Measurements from ENCODE around the gene SUN1.

SUN1 gene

DNA sequence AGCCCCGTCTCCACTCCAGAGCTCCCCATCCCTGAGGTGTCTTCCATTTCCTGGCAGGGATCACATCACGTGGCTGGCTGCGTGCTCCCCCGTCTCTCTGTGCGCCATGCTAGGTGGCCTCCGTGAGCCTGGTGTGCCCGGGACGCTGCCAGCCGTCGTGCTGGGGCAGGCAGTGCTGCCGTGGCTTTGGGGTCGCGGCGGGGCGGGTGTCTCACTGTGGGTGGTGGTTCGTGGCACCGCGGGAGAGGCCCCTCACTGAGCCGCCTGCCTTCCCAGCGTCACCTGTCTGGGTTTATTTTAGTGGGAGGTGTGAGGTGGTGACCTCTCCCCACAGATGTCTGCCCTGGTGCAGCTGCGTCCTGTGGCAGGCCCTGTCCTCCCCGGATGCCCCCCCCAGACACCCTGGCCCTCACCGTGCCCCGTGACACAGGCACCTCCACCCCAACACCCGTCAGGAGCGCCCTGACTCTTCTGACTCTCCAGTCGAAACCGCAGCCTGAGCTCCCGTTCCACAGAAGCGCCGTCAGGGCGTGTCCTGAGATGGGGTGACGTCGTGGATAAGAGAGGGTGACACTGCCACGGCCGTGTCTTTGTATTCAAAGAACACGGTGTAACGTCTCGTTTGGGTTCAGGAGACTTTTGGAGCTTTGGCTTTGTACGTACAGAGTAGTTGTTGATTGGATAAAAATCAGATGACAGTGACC lies 62.0 kb downstream of the SUN1 start:
- DNase-seq: no peak

DNA sequence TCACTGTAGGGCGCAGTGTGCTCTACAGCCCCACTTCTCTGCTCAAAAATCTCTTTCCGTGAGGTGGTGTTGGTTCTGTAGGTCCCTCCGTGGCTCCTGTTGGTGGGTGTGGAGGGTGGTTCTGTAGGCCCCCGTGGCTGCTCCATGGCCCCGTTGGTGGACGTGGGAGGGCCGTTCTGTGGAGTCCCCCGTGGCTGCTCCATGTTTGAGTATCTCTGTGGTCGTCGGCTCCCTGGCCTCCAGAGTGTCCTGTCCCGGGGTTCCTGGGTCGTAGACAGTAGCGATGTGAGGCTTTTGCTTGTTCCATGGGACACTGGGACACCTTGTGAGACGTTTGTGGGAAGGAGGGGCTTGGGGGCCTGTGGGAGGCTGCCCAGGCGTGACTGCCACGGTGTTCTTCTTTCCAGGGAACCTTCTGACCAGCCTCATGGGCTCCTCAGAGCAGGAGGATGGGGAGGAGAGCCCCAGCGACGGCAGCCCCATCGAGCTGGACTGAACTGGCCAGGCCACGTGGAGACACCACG lies 62.7 kb downstream of the SUN1 start:
- no peak for DNase-seq

DNA sequence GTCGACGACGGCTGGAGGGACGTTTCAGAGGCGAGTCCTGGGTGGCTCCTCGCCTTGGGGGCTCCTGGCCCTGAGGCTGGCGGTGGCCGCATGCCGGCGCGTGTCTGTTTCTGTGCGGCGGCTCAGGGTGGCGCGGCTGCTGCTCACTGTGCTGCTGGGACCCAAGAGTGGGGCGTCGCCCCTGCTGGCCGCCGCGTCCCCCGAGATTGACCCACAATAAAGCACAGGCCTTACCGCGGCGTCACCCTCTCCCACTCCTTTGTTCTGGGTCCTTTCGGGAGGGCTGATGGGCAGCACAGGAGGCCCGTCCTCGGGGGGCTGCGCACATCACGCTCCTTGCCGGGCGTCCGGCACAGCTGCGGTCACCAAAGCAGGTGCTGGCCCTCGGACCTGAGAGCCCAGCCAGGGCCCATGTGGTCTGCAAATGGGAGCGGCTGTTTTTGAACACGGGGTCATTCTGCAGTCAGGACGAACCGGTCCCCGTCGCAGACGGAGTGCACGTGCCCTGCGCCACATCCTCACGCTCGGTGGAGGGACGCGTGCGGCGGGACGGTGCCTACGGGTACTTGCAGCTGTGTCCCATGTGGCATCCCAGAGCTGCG lies 63.3 kb downstream of the SUN1 start:
- no peak for DNase-seq

DNA sequence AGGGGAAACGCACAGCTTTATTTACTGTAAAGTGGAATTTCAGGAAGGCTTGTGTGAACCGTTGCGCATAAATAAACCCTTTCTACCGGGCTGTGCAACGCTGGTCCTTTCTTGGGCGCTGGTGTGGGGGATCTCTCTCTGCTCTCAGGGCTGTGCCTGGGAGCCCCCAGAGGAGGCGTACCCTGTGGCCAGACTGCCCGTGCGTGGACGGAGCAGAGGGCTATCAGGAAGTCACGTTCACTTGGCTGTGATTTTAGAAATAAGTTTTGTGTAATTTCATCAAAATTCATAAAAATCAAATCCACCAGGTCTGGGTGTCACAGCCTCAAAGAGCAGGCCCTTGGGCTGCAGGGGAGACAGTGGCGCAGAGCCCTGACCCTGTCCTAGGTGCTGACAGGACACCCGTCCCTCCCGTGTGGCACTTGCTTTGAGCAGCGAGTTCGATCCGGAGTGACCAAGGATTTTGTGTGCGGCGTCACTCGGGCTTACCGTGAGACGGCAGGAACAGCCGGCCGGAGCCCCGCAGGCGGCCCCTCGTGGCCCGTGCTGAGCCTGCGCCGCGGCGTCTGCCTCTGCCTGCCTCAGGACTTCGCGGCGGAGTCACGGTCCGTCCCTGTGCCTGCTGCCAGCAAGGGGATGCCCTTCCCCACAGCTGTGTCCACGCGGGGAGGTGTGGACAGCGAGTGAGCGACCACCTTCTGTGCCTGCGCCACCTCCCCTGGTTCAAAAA lies 64.2 kb downstream of the SUN1 start:
- no peak for DNase-seq

DNA sequence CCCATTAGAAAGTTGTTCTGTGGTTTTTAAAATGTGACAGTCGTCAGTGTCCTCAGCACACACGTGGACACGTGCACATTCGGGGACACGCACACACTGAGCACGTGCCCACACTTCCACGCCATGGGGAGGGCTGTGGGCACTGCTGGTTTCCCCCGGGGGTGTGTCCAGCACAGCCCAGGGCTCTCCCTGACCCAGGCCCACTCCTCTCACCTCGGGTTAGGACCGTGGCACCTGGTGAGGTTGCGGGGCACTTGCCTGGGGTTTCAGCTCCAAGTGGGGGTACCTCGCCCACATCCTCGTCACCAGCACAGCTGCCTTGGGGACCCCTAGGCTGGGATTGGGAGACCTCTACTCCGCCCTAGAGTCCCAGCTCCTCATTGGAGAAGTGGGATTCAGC lies 64.8 kb downstream of the SUN1 start:
- no peak for DNase-seq

DNA sequence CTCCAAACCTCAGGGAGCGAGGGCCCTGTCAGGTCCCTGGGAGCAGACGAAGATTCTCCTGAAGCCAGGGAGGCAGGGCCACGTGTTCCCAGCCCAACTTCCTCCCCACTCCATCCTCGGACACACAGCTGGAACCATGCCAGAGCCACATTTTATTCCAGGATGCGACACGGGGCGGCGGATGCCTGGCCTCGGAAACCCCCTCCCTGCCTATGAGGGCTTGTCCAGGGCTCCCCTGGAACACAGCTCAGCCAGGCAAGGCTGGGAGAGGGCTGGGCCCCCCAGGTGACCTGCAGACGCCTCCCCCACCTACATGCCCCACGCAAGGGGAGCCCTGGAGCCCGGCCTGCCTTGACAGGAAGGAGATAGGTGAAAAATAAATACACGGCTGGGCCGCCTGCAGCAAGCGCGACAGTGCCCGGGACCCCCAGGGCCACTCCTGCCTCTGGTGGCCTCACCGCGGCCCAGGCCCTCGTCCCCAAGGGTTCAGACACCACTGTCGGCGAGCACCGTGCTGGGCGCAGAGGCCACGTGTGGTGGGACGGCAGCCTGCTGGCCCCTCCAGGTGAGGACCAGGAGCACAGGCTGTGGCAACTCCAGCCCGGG lies 65.6 kb downstream of the SUN1 start:
- DNase-seq: no peak

DNA sequence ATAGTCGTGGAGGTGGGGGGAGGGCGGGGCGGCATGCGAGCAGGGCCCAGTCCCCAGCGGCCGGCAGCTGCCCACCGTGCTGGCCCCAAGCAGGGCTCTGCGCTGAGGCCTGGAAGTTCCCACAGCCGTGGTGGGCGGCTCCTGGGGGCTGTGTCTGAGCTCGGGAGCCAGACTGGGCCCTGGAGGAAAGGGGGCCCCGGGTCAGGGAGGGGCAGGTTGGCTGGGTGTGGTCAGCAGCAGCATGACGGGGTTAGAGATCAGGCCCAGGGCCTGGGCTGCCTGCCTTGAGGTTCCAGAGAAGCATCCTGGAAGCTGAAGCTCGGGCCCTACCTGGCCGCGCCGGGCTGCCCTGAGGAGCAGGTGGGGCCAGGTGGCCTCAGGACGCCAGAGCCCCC lies 66.2 kb downstream of the SUN1 start:
- DNase-seq: no peak

DNA sequence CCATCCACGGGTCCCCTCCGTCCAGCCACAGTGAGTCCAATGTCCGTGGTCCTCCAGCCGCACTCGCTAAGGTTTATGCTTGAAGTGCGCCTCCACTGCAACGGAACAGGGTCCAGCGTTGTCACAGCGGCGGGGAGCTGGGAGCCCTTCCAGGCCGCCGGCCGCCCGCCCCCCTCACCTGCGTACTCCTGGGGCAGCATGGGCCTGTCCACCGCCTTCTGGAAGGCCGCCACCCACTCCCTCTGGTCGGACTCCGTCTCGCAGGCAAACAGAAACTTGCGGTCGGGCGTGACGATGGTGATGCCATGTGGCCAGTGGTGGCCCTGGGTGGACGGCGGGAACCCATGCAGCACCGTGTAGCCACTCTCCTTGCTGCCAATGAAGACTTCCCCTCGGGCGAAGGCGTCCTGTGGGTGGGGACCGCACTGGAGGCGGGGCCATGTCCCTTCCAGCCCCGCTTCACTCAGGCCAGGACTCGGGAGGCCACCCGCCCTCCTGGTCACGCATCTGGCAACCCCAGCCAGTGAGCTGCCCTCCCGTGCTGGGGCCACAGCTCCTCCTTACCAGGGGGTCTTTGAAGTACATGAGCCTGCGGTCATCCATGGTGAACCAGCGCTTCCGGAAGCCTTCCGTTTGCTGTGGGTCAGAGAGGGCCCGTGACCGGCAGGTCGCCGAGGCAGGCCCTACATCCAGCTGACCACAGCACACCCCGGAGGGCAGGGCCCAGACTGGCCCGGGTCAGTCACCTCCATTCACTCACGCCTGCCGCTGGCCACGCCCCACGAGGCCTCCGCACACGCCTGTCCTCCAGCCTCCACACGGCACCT lies 66.8 kb downstream of the SUN1 start:
- no peak for DNase-seq

DNA sequence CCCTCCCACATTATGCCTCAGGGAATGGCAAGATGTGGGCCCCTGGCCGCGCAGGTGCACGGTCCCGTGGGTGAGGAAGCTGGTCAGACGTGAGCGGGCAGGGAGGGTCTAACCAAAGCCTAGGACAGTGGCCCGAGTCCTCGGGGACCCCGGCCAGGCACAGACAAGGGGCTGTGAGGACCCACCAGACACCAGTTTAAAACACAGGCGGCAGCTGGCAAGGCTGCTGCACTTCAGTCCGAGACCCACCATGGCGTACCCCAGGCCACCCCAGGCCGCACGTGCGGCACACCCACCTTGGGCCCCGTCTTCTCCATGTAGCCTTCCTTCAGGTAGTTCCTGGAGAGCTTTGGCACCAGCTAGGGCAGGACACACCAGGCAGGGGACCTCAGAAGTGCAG lies 67.5 kb downstream of the SUN1 start:
- no peak for DNase-seq

DNA sequence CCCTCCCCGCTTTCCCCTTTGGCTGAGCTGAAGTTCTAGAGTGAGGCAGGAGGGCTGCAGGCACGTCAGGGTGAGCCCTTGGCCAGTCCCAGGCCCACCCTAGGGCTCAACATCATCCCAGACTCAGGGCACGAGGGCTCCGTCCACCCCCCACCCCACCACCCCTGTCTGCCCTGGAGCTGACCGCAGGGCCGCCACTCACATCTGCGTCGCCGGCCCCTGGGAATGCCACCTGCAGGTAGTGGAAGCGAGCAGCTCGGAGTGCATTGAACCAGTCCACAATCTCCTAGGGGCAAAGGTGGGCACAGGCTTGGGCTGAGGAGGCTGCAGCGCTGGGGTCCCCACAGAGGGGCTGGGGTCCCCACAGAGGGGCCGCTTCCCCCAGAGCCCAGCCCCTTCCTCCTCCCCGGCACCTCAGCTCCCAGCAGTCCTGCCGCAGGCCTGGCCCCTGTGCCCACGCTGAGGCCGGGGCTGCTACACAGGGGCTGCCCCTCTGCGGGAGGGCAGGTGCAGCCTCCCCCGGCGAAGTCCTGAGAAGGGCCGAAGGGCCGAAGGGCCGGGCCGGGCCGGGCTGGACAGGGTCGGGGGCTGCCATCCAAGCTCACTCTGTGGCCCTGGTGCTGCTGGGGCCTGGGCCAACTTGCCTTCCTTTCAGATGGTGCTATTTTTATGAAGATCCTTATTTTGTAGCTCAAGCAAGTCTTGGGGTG lies 68.2 kb downstream of the SUN1 start:
- DNase-seq: no peak

DNA sequence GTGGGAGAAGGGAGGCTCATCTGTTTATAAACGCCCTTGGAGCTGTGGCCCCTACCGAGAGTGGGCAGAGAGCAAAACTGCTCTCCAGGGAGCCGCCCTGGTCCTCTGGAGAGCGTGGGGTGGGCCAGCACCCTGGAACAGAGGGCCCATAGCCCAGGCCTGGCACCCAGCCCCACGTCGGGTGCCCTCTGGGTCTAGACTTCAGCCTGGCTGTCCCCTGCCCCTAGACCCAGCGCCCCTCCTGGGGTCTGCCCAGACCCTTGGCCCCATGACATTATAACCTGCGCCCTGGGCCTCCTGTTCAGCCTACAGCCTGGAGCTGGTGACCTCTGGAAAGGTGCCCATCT lies 68.7 kb downstream of the SUN1 start:
- no peak for DNase-seq

DNA sequence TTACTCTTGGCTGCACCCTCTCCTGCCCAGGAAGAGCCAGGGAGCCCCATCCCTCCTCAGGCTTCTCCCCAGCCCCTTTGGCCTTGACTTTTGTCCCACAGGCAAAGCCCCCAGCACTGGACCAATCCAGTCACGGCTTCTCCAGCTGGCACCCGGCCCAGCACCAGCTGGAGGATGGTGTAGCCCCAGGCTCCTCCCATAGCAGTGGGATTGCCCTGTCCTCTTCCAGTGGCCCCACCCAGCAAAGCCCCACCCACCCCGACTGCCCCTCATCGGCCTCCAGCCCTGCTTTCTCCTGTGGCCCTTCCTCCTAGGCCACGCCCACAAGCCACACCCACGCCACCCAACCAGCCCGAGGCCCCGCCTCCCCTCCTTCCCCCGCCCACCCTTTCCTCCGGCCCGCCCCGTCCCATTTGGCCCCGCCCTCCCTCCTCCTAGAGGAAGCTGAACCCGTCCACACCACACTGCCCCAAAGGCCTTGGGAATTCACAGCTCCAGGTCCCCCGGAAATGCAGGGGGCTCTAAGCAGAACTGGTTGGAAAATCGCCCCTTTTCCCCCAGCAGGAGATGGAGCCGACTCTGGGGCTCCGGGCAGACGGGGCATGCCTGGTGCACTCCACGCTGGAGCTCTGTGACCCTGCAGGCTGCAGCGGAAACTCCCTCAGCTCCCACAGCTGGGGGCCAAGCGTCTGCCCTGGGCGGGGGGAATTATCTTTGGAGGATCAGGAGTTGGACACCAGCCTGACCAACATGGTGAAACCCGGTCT lies 69.3 kb downstream of the SUN1 start:
- DNase-seq: no peak

DNA sequence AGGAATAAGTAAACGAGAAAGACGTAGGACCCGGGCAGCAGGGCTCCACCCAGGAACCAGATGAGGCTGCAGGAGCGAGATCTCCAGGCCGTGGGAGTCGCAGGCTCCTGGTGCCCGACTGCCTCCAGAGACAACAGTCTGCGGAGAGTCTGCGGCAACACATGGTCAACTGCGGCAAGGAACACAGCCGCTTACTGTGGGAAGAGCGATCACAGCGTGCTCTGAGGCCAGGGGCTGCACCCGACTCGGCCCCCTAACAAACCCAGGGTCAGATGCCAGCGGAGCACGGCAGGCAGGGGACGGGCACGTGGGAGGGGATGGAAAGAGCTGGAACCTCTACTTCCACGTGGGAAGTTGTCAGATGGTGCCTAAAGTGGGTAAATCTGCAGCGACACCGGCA lies 70.7 kb downstream of the SUN1 start:
- no peak for DNase-seq

DNA sequence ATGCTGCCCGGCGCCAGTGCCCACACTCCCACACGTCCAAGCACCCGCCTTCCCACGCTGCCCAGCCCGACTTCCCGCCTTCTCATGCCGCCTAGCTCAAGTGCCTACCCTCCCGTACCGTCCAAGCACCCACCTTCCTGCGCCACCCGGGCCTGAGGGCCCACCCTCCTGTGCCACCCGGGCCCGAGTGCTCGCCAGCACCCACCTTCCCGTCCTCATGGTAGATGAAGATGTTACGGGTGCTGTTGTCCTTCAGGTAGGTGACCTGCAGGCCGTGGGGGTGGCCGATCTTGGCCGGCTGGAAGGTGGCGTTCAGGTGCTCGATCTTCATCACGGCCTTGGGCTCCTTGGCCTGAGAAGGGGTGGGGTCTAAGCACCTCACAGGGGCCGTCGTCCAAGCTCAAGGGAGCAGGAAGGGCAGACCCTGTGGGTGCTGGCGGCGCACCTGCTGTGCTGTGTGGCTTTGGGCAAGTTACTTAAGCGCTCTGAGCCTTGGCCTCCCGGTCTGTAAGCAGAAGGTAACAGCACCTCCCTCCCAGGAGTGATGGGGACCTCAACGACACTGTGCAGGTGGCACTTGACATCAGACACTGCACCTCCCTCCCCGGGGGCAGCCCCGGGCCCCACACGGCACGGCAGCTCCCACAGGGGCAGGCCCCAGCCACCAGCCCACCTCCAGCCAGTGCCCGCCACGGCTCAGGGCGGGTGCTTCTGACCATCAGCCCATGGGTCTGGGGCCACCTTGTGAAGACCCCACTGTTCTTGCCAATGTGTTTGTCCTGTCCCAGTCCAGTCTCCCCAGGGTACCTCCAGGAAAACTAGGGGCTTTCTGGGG lies 71.9 kb downstream of the SUN1 start:
- no peak for DNase-seq

DNA sequence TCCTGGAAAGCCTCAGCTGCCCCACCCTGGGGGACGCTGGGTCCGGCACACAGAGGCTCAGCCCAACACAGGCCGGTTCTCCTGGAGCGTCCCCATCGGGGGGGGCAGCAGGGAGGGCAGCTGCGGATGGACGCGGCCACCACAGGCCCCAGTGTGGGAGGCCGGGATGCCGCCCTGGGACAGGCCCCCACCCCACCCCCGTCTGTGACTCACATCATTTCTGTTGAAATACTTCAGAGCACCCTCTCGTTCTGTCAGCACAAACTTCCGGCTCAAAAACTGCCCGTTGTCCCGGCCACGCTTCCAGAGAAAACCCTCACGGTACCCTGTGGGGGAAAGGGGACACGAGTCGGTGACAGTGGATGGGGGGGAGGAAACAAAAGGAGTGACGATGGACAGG lies 72.6 kb downstream of the SUN1 start:
- DNase-seq: no peak

DNA sequence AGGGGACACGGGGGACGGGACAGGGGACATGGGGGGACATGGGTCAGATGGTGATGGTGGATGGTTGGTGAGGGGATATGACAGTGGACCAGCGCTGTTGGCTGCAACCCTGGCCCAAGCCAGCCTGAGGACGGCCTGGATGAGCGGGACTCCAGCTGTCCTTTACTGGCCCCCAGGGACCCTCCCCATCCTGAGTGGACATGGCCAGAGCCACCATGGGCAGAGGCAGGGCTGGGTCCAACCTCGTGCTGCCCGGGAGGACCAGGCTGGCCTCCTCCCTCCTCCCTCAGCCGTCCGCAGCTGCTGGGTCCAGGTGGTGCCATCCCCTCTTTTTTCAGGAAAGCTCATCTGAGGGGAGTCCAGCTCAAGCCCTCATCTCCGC lies 74.5 kb downstream of the SUN1 start:
- no peak for DNase-seq

DNA sequence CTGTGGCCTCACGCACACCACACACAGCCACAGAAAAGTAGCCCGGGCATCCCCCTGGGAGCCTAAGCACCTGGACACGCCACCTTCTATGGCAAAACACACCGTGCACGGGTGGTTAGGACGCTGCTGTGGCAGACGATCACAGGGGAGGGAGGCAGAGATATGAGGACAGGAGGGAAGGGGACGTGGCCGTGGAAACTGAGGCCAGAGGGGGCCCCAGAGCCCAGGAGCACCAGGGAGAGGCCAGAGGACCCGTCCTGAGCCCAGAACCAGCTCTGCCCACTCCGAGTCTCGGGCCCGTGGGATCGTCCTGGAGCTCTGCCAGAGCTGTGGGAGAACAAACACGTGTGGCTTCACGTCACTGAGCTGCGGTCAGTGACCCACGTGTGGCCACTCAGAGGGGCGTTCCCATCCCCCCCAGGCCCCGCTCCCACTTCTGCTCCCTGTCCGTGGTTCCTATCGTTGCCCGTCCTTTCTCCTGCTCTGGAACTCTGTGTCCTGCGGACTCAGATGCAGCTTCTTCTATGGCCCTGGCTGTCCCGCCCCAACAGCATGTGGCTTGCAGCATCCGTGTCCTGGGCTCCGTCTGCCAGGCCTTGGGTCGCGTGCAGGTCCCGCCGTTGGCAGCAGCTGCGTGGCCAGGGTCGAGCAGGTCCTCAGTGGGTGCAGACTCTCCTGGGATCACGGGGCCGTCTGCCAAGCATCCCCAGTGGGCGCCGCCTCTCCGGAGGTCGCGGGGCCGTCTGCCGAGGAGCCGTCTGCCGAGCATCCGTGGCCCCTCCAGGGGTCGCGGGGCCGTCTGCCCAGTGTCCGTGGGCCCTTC lies 75.1 kb downstream of the SUN1 start:
- no peak for DNase-seq

DNA sequence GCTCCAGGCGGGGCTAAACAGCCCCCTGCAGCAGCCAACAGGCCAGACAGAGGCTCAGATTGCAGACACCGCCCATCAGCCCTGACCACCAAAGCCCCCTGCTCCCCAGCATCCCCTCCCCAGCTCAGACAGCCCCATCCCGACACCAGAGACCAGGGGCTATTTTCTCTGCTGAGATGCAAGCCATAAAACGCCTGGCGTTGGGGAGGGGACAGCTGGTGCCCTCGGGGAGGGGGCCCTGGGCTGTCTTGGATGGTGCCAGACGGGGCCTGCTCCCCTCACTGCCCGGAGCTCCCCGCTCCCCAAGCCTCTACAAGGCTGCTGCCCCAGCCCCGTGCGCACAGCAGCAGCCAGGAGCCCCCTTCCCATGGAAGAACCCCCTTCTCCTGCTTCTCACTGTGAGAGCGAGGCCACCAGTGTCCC lies 75.9 kb downstream of the SUN1 start:
- no peak for DNase-seq

DNA sequence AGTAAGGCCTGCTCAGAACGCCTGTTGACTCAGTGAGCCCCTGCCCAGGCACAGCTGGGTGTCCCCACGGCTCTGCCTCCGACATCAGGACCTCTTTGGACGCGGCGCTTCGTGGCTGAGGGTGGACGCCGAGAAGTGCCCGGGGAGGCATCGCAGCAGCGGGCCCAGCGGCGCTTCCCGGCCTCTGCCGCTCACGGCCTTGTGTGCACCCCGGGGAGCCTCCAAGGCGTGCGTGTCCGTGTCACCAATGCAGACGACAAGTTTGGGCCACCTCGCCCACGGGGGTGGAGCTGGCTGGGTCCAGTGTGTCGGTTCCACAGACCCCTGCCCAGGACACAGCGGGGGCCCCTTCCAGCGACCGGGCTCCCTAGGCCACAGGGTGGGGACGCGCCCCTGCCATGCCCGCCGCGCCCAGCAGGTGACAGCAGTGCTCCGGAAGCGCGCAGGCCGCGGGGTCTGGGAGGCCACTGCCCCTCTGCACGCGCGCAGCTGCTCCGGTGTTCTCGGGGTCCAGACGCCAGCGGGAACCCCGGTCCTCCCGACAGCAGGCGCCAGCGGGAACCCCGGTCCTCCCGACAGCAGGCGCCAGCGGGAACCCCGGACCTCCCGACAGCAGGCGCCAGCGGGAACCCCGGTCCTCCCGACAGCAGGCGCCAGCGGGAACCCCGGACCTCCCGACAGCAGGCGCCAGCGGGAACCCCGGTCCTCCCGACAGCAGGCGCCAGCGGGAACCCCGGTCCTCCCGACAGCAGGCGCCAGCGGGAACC lies 76.5 kb downstream of the SUN1 start:
- DNase-seq: peak; percentile 73
